ENCODE measurements around the gene FXYD5. TPM values are rescaled to one million over a fixed set of nuclear protein-coding genes. Genes with fewer than 3 reads are reported as not detected.

FXYD5 gene
- total and polyA plus RNA-seq, 9 of the 15 experiments (the other 6 are each of a cell fraction or from before 2014, with no cell fraction given), result 104 to 537 (median 174) TPM

DNA sequence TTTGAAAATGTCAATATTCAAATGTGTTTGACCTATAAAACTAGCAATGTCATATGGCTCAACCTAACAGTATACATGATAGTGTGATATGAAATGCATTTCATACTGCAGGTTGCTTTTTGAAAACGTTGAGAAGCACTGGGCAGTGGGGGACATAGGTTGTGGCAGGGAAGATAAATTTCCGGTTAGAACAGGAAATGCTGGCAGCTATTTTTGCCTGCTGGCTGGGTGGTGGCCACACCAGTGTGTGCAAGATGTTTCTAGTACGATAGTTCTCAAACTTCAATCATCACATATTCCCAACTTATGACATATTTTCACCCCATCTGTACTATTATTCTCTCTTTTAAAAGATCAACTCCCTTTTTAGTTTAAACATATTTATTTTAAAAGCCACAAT is 17.2 kb downstream of the FXYD5 start:
- H3K4me3 ChIP-seq, result no peak overlapping the region
- H2AFZ ChIP-seq (ENCODE audit: low read depth, low read length), result no peak overlapping the region
- BruUV-seq (replicated peaks), result no TSS peak
- H3K27me3 ChIP-seq (ENCODE audit: control insufficient read depth in 2 of 2, insufficient read depth in 2 of 2, low read length in 2 of 2), result no peaks in the 10 kb centered on the region
- no peak for ATAC-seq
- H3K9me1 ChIP-seq (ENCODE audit: control insufficient read depth, insufficient read depth, low read length), result no peaks in the 10 kb centered on the region
- TF ChIP-seq RBFOX2 (IDR thresholded peaks at IDR 0.05; ENCODE audit: low read depth, low read length) (0 out of 2 replicates have a peak, but pooled peaks have one; percentile 17), RB1 (IDR thresholded peaks at IDR 0.05; ENCODE audit: low read depth) (no peak), POLR2G (IDR thresholded peaks at IDR 0.05; ENCODE audit: low read depth, low read length) (0 out of 2 replicates have a peak, but pooled peaks have one; percentile 42)
- peaks cover 12% of the 10 kb centered on the region; the same call in 1 of the 2 replicates for H3K9me3 ChIP-seq (replicated peaks; ENCODE audit: control insufficient read depth, insufficient read depth, low read depth, low read length)
- in situ Hi-C loops (cut with MboI), result no loop called here
- POLR2A ChIA-PET, result interaction anchor here (0.6 to 1.8 kb wide), 6 partner anchors 10 to 135 kb away, joined by 3 to 8 read pairs (median 4); no protein-coding TSS in a partner anchor
- no peak for FAIRE-seq
- H3K79me2 ChIP-seq (ENCODE audit: control insufficient read depth, insufficient read depth, low read length), result peaks cover 3% of the 10 kb centered on the region; the same call in 2 of the 3 replicates
- 79% methylated on average over 3 of the region's 3 CpGs for WGBS (ENCODE audit: insufficient coverage, low coverage, missing lambda C conversion rate)
- no peak overlapping the region for H3K27ac ChIP-seq (ENCODE audit: extremely low read depth, low read depth, low read length)
- DNase-seq (ENCODE audit: extremely low read depth in 1 of 4, low spot score in 3 of 4), result no peak
- intact Hi-C loops (cut with micrococcal nuclease), result no loop called here
- H3K9ac ChIP-seq (ENCODE audit: insufficient read depth in 1 of 2, low read depth in 2 of 2, low read length in 2 of 2), result no peak overlapping the region
- no peak overlapping the region for H3K4me2 ChIP-seq (ENCODE audit: insufficient read depth, low read length)
- H3K36me3 ChIP-seq (ENCODE audit: control insufficient read depth, insufficient read depth, low read length), result peaks cover 54% of the 10 kb centered on the region
- H3K4me1 ChIP-seq (replicated peaks in 1 of 2; ENCODE audit: control insufficient read depth in 2 of 2, insufficient read depth in 2 of 2, low read length in 2 of 2), result peaks cover 26 to 29% of the 10 kb centered on the region in 2 experiments
- H4K20me1 ChIP-seq (replicated peaks; ENCODE audit: control insufficient read depth, insufficient read depth, low read length), result no peaks in the 10 kb centered on the region
- CTCF ChIA-PET (ENCODE audit: low intra/inter-chr PET ratio), result no interaction called here

GRCh38 chr19:35174226-35174625 is 19.7 kb downstream of the FXYD5 start:
- Histone ChIP-seq H2AFZ (ENCODE audit: low read depth, low read length) (no peak overlapping the region), H3K27me3 (ENCODE audit: control insufficient read depth in 2 of 2, insufficient read depth in 2 of 2, low read length in 2 of 2) (no peaks in the 10 kb centered on the region), H3K4me3 (no peak overlapping the region), H3K9ac (ENCODE audit: insufficient read depth in 1 of 2, low read depth in 2 of 2, low read length in 2 of 2) (no peak overlapping the region), H3K27ac (ENCODE audit: extremely low read depth, low read depth, low read length) (no peak overlapping the region), H3K36me3 (ENCODE audit: control insufficient read depth, insufficient read depth, low read length) (peaks cover 31% of the 10 kb centered on the region), H3K79me2 (ENCODE audit: control insufficient read depth, insufficient read depth, low read length) (no peaks in the 10 kb centered on the region), H4K20me1 (replicated peaks; ENCODE audit: control insufficient read depth, insufficient read depth, low read length) (no peaks in the 10 kb centered on the region), H3K4me2 (ENCODE audit: insufficient read depth, low read length) (no peak overlapping the region), H3K9me1 (ENCODE audit: control insufficient read depth, insufficient read depth, low read length) (no peaks in the 10 kb centered on the region), H3K4me1 (replicated peaks in 1 of 2; ENCODE audit: control insufficient read depth in 2 of 2, insufficient read depth in 2 of 2, low read length in 2 of 2) (peaks cover 10 to 12% of the 10 kb centered on the region in 2 experiments; a peak in 4 of 5 replicates), H3K9me3 (replicated peaks; ENCODE audit: control insufficient read depth, insufficient read depth, low read depth, low read length) (peaks cover 22% of the 10 kb centered on the region; the same call in 1 of the 2 replicates)
- ATAC-seq, result no peak
- intact Hi-C loops (cut with micrococcal nuclease), result no loop called here
- CTCF ChIA-PET (ENCODE audit: low intra/inter-chr PET ratio), result no interaction called here
- 88% methylated on average over 6 of the region's 6 CpGs for WGBS (ENCODE audit: insufficient coverage, low coverage, missing lambda C conversion rate)
- in situ Hi-C loops (cut with MboI), result no loop called here
- FAIRE-seq, result no peak
- no TSS peak for BruUV-seq (replicated peaks)
- POLR2A ChIA-PET, result interaction anchor here (0.6 to 0.7 kb wide), 2 partner anchors 11 to 578 kb away, joined by 3 to 4 read pairs; no protein-coding TSS in a partner anchor
- no peak for DNase-seq (ENCODE audit: extremely low read depth in 1 of 4, low spot score in 3 of 4)
- TF ChIP-seq TARDBP (IDR thresholded peaks at IDR 0.05), result no peak
- TF ChIP-seq CEBPB (tag; IDR thresholded peaks at IDR 0.05), result 0 out of 2 replicates have a peak, but pooled peaks have one; percentile 28
- TF ChIP-seq RNF219 (CRISPR knock-in tag; IDR thresholded peaks at IDR 0.05), result no peak
- no peak for TF ChIP-seq ZBED1 (IDR thresholded peaks at IDR 0.05)
- no peak for TF ChIP-seq MEIS2 (IDR thresholded peaks at IDR 0.05; ENCODE audit: partially characterized antibody)
- no peak for TF ChIP-seq ATF1 (CRISPR knock-in tag; IDR thresholded peaks at IDR 0.05)
- TF ChIP-seq ATF1 (tag; IDR thresholded peaks at IDR 0.05), result no peak
- no peak for TF ChIP-seq ZC3H4 (CRISPR knock-in tag; IDR thresholded peaks at IDR 0.05; ENCODE audit: borderline replicate concordance)
- TF ChIP-seq SLC30A9 (CRISPR knock-in tag; IDR thresholded peaks at IDR 0.05), result no peak
- TF ChIP-seq TEAD1 (CRISPR knock-in tag; IDR thresholded peaks at IDR 0.05), result no peak
